Keratinocyte (primary cell): ENCODE measurements around the gene SACM1L.

Experiments used
- EZH2 ChIP-seq: IDR thresholded peaks from one replicate; pipeline ENCODE4 v1.6.1; 2012; ENCODE audit warnings: inconsistent platforms, mild to moderate bottlenecking, low read length, moderate library complexity
- TF ChIP-seq, protein P1 (sequence below), 3 experiments: IDR thresholded peaks in 1 of 3; conservative IDR thresholded peaks in 1 of 3; optimal IDR thresholded peaks in 1 of 3; 2 replicates in 2 of 3; 3 replicates in 1 of 3; pipeline versions ENCODE3 to v1.5.1; 2011; ENCODE audit warnings: low read length in 3 of 3, mild to moderate bottlenecking in 3 of 3, moderate library complexity in 2 of 3, control low read depth in 1 of 3, inconsistent platforms in 1 of 3; ENCODE audit not compliant: insufficient read depth in 2 of 3; ENCODE audit errors: extremely low read depth in 1 of 3

DNA sequence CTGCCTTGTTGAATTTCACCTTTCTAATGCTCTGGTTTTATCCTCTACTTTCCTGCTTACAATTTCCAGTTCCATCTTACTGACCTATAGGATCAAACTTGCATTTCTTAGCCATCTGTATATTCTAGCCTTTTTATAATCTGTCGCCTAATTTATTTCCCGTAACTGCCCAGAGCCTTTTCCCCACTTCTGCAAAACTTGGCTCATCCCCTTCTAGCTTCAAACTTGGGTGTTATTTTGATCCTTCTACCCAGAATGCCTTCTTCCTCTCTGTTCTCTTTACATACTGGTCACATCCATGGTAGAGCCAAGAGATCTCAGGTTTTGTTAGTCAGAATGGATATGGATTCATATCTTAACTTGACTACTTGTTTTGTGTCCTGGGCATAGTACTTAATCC lies 2.6 kb downstream of the SACM1L start:
- TF ChIP-seq, protein P1, sequence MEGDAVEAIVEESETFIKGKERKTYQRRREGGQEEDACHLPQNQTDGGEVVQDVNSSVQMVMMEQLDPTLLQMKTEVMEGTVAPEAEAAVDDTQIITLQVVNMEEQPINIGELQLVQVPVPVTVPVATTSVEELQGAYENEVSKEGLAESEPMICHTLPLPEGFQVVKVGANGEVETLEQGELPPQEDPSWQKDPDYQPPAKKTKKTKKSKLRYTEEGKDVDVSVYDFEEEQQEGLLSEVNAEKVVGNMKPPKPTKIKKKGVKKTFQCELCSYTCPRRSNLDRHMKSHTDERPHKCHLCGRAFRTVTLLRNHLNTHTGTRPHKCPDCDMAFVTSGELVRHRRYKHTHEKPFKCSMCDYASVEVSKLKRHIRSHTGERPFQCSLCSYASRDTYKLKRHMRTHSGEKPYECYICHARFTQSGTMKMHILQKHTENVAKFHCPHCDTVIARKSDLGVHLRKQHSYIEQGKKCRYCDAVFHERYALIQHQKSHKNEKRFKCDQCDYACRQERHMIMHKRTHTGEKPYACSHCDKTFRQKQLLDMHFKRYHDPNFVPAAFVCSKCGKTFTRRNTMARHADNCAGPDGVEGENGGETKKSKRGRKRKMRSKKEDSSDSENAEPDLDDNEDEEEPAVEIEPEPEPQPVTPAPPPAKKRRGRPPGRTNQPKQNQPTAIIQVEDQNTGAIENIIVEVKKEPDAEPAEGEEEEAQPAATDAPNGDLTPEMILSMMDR (optimal IDR thresholded peaks at IDR 0.05 in 1 of 3, IDR thresholded peaks at IDR 0.05 in 1 of 3, conservative IDR thresholded peaks at IDR 0.05 in 1 of 3; ENCODE audit: extremely low read depth in 1 of 3, insufficient read depth in 2 of 3, low read length in 3 of 3), result no peak
- no peak for TF ChIP-seq EZH2
